ENCODE measurements around the gene BTBD10. TPM values are rescaled to one million over a fixed set of nuclear protein-coding genes. Genes with fewer than 3 reads are reported as not detected.

Gene BTBD10
- total and polyA plus RNA-seq, 2 experiments from 2014 or later: 34.7 to 39.0 TPM

- H3K4me3 ChIP-seq: no peak overlapping the region
- no peaks in the 10 kb centered on the region for H3K27me3 ChIP-seq
- no peaks in the 10 kb centered on the region for H3K36me3 ChIP-seq
- H3K9me3 ChIP-seq (ENCODE audit: low read depth): no peaks in the 10 kb centered on the region
- H3K4me1 ChIP-seq (ENCODE audit: low read depth): peaks cover 3% of the 10 kb centered on the region
- no peak for DNase-seq (ENCODE audit: low read depth in 1 of 2, low spot score in 1 of 2)
- H3K27ac ChIP-seq: no peak overlapping the region
- TF ChIP-seq CTCF (IDR thresholded peaks at IDR 0.05; ENCODE audit: low read depth, low read length): no peak
Measured at GRCh38 chr11:13461291-13461690, 1.7 kb downstream of the BTBD10 start.

GRCh38 chr11:13450832-13451397 is 12.1 kb downstream of the BTBD10 start:
- no peak for TF ChIP-seq CTCF (IDR thresholded peaks at IDR 0.05; ENCODE audit: low read depth, low read length)
- no peaks in the 10 kb centered on the region for H3K36me3 ChIP-seq
- no peaks in the 10 kb centered on the region for H3K27me3 ChIP-seq
- no peak overlapping the region for H3K4me3 ChIP-seq
- no peaks in the 10 kb centered on the region for H3K4me1 ChIP-seq (ENCODE audit: low read depth)
- no peak overlapping the region for H3K27ac ChIP-seq
- no peaks in the 10 kb centered on the region for H3K9me3 ChIP-seq (ENCODE audit: low read depth)
- no peak for DNase-seq (ENCODE audit: low read depth in 1 of 2, low spot score in 1 of 2)

GRCh38 chr11:13449522-13449921 is 13.5 kb downstream of the BTBD10 start:
- Histone ChIP-seq H3K36me3 (no peaks in the 10 kb centered on the region), H3K27ac (no peak overlapping the region), H3K9me3 (ENCODE audit: low read depth) (no peaks in the 10 kb centered on the region), H3K4me1 (ENCODE audit: low read depth) (no peaks in the 10 kb centered on the region), H3K4me3 (no peak overlapping the region), H3K27me3 (no peaks in the 10 kb centered on the region)
- DNase-seq (ENCODE audit: low read depth in 1 of 2, low spot score in 1 of 2): no peak
- TF ChIP-seq CTCF (IDR thresholded peaks at IDR 0.05; ENCODE audit: low read depth, low read length): no peak

GRCh38 chr11:13448876-13449275 is 14.1 kb downstream of the BTBD10 start:
- no peak overlapping the region for H3K4me3 ChIP-seq
- TF ChIP-seq CTCF (IDR thresholded peaks at IDR 0.05; ENCODE audit: low read depth, low read length): no peak
- H3K4me1 ChIP-seq (ENCODE audit: low read depth): no peaks in the 10 kb centered on the region
- H3K27me3 ChIP-seq: no peaks in the 10 kb centered on the region
- no peaks in the 10 kb centered on the region for H3K9me3 ChIP-seq (ENCODE audit: low read depth)
- no peak overlapping the region for H3K27ac ChIP-seq
- H3K36me3 ChIP-seq: no peaks in the 10 kb centered on the region
- peak in 1 of 2 donors; percentile 85 for DNase-seq (ENCODE audit: low read depth in 1 of 2, low spot score in 1 of 2)

GRCh38 chr11:13446444-13446843 is 16.6 kb downstream of the BTBD10 start:
- Histone ChIP-seq H3K27ac (no peak overlapping the region), H3K4me1 (ENCODE audit: low read depth) (no peaks in the 10 kb centered on the region), H3K27me3 (no peaks in the 10 kb centered on the region), H3K36me3 (no peaks in the 10 kb centered on the region), H3K9me3 (ENCODE audit: low read depth) (no peaks in the 10 kb centered on the region), H3K4me3 (no peak overlapping the region)
- no peak for TF ChIP-seq CTCF (IDR thresholded peaks at IDR 0.05; ENCODE audit: low read depth, low read length)
- DNase-seq (ENCODE audit: low read depth in 1 of 2, low spot score in 1 of 2): peak in 1 of 2 donors; percentile 36
